HG03354 (cell line): ENCODE data around the gene RETNLB.

Experiments used
- ATAC-seq: cut with Tn5 transposase; IDR thresholded peaks from one replicate; pipeline ENCODE4 v1.9.1; 2021; ENCODE audit warnings: mild to moderate bottlenecking; ENCODE audit not compliant: unreplicated experiment, poor library complexity, severe bottlenecking

Gene RETNLB, protein sequence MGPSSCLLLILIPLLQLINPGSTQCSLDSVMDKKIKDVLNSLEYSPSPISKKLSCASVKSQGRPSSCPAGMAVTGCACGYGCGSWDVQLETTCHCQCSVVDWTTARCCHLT

DNA sequence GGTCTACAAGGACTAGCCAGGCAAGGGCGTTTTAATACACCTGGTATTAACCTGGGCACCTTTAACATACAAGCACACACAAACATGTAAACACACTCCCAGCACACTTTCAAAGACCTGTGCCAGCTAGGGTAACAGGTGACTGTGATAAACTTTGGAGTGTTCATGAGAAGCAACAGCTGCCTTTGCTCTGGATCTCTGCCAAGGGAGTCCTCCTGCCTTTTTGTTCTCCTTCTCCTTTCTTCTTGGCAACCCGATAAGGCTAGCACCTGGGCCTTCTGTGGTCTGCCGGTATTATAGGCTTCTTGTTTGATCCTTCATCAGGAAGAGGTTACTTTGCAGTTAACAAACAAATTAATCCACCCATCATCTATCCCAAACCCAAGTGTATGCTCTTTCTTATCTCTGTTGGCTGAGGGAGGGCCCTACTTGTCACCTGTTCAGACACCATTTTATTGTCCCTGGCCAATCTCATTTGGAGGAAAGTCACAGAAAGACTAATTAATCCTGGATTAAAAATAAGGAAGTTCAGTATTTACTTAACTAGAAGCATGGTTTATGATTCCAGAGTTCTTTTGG, at the start of gene RETNLB:
TSS of gene RETNLB (minus strand) at position 7 of the 579 bp plus-strand sequence. CDS start 225 bp downstream, outside the sequence.
- ATAC-seq: no peak

DNA sequence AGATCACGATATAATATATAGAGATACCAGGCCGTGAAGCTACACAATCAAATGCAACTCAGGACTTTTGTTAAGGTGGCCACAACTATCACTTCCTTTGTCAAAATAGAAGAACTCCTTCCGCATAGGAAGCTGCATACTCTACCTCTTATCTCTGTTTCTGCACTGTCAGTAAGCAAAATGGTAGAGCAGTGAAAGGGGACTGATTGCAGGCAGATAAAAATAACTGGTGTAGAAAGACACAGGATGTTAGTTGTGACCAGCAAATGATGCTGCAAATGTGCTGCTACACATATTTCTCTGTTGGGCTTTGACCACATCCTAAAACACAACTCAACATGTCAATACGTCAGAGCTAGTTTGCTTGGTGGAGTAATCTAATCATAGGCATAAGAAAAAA, 49.1 kb upstream of the RETNLB start:
- ATAC-seq: no peak

DNA sequence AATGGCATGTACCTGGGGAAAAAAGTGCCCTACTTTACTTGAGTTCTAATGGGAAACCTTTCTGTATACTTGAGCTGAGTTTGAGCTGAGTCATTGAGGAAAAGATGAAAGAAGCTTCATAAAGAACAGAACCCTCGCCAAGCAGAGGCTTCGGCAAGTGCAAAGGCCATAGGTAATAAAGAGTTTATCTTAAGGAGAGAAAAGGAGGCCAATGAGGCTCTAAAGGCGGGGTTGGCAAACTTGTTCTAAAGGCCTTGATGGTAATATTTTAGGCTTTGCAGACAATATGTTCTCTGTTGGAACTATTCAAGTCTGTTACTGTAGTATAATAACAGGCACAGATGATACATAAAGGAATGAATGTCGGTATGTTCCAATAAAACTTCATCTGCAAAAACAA, 47.8 kb upstream of the RETNLB start:
- no peak for ATAC-seq

DNA sequence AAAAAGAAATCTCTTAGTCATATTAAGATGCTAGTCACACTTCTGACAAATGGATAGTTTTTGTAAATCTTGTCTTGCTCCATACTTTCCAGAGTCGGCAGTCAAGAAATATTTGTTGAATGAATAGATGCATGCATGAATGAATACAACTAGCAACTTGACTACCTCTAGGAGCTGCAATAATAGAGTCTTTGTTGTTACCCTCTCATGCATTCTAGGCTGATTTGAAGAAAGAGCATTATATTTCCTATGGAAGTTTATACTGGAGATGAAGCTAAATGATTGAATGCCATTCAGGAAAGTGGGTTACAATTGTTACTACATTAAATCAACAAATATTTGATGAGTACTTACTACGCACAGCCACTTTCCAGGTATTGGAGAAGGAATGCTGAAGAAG, 47.2 kb upstream of the RETNLB start:
- ATAC-seq: no peak

DNA sequence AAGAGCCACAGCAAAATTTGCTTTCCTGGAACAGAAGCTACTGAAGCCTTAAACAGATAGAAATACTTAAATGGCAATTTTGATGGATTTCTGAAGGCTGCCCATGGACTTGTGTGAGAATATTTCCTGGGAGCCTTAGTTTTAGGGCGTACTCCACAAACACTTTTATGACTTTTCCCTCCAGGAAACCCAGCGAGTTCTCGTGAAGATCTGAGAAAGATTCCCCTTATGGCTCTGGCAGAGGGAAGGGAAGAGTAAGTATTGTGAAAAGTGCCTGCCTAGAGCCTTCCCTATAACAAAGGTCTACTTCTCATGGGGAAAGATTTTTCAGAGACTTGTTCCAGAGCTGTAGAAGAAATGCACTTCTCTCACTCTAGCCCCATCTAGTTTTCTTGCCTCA, 34.3 kb upstream of the RETNLB start:
- no peak for ATAC-seq

DNA sequence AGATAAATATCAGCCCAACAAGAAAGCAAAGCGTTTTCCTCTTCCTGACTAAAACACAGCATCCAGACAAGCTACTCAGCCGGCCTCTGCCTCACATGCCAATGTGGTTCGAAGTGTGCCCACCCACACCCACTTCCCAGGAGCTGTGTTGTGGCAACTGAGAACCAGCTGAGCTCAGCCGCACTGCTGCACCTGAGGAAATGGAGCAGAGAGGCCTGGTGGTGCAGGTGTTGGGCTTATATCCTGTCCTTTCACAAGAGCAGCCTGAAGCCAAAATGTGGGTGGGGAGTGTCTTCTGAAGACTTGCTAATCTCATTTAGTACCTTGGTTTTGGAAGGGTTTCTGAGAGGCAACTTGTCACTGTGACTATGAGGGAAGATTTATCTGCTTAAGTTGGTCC, 23.0 kb upstream of the RETNLB start:
- ATAC-seq: no peak

DNA sequence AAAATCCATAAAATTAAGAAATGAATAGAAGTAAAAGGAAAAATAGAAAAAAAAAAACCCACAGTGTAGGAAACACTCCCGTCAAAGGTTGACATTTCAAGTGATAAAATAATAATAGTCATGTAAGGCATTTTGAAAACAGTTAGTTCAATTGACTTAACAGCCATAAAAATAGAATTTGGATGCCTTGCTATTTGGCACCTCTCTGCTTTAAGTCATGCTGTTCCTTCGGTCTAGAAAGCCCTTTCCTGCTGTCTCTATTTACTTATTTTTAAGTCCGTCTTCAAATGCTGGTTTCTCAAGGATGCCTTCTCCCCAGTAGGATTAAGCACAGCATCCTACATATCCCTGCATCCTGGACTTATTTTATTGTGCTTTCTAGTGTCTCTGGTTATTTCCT, 22.3 kb upstream of the RETNLB start:
- ATAC-seq: no peak

DNA sequence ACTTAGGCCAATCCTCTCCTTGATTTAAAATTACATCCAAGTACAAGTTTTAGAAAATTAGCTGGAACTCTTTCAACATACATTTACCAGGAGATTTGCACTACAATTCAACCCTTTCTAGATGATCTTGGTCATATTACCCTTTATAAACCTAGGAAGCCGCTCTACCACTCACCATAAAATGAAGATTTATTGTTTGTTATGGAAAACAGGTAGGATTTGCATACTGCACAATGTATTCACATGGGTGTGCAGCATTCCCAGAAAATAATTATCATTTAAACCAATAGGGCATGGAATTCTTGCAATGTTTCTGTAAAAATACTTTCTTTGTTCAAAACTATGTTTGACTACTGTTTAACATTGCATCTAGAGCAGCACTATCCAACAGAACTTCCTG, 18.4 kb upstream of the RETNLB start:
- ATAC-seq: no peak

DNA sequence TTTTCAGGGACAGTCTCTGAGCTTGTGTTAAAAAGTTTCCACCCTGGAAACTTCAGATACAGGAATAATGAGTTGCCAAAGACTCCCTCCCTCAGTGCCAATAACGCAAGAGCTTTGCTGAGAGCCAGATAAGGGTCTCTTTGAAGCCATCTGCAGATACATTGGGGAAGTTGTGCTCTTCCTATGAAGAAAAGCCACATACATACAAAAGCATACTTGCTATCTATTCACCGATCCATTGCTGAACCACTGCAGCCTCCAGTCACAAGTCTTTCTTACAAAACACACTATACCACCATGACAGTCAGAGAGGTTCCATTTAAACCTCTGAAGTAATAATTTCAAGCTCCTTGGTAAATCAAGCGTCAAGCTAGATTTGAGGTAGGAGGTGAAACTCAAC, 10.0 kb upstream of the RETNLB start:
- ATAC-seq: no peak

DNA sequence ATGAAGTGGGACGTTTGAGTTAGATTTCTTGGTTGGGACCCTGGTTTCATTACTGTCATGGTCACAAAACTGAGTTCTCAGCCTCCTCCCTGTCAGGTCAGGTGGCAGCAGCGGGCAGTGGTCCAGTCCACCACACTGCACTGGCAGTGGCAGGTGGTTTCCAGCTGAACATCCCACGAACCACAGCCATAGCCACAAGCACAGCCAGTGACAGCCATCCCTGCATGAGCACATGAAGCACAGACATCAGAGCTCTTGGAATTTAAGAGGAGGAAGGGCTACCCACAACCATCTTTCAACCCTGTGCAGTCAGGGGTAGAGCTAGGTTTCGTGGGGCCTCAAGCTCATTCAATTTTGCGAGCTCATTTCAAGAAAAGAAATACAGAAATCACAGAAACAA, 1.5 kb downstream of the RETNLB start:
- no peak for ATAC-seq

DNA sequence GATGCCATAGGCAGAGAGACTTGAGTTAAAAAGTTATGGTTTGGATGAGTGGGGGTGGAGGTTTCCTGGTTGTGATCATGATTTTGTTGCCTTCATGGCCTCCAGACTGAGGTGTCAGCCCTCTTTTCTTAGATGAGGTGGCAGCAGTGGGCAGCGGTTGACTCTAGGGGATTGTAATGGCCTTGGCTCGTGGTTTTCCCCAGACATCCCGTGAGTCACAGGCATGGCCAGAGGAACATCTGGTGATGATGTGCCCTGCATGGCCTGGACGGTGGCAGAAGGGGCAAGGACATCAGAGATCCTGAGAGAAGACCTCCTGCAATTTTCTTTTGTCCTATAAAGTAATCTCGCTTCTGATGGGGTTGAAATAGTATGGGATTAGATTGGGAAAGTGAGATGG, 12.4 kb downstream of the RETNLB start:
- ATAC-seq: no peak

DNA sequence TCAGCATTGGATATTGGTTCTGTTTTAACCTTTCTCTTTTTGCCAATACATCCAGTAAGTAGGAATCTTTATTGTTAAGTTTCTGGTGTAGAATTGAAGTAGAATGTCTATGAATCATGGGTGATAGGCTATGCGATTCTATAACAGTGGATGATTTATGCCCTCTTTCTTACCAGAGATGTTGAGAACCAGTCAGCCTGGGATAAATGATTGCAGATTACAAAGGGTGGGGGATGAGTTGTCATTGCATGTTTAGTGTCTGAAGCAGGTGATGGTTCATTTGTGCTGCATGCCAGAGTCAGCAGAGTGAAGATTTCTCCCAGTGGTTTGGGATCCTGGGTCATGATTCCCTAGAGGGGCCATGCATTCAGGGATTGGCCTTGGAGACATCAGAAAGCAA, 14.3 kb downstream of the RETNLB start:
- ATAC-seq: no peak

DNA sequence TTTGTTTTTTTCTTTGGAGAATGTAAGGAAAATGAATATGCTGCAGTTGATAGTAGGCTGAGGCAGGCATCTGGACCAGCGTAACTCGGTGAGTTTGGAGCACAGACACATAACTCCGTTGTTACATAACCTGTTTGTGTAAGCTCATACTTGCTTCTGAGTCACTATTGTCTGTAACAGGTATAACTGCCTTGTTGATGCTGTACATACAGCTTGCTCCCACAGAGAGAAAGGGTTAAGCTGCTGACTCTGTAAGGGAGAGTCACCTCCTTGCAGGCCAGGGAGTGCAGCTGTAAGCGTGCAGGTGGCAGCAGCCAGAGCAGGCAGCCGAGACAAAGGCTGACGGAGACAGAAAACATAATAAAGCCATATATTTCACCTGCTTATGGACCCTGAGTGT, 20.4 kb downstream of the RETNLB start:
- ATAC-seq: no peak

DNA sequence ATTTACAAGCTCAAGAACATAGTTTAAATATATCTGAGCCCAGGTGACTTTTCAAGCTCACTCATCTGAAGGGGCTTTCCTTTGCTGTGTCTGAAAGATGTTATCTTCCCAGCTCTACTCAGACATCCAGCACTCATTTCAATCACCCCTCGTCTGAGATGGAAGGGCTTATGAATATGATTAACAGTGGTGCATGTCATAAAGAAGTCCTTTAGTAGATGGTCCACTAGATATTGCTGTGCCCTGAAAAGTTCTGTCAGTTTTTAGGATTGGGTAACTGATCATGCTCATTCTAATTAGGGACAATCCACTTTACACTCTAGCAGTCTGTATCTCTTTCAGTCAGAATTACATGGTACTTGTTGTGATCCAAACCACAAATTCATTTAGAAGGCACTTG, 28.3 kb downstream of the RETNLB start:
- no peak for ATAC-seq

DNA sequence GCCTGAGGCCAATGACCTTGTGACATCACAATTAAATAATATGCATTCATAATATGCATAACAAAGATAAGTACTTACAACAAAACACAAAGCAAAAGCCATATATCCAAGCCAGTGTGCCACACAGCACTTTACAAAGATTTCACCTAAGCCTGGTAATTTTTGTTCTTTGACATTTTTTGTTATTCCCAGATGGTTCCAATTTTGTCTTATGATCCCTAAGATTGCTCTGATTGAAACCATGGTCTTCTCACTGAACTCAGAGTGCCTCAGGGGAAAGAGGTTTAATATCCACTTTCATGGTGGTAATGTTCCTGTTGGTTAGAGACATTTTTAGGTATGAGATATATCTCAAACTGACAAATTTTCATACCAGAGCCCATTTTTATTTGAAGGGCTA, 29.1 kb downstream of the RETNLB start:
- no peak for ATAC-seq

DNA sequence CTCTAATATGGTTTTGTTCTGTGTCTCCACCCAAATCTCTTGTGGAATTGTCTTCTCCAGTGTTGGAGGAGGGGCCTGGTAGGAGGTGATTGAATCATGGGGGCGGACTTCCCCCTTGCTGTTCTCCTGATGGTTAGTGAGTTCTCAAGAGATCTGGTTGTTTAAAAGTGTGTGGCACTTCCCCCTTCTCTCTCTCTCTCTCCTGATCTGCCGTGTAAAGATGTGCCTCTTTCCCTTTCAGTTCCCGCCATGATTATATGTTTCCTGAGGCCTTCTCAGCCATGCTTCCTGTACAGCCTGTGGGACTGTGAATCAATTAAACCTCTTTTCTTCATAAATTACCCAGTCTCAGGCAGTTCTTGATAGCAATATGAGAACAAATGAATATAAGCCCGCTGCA, 33.1 kb downstream of the RETNLB start:
- ATAC-seq: no peak

DNA sequence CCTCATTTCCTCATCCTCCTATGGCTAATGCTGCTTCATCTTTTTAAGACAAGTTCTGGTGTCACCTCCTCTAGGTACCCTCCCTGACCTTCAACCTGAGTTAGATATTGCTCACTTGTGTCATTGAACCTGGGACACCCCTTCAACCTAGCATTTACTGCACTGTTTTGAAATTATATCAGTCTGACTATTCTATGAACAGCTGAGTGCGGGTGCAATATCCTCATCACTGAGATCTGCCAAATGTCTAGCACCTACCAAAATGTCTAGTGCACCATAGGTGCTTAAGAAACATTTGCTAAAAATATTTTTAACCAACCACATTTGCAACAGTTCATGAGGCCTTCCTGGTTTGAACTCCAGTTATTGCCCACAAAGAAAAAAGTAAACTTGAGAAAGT, 34.5 kb downstream of the RETNLB start:
- no peak for ATAC-seq

DNA sequence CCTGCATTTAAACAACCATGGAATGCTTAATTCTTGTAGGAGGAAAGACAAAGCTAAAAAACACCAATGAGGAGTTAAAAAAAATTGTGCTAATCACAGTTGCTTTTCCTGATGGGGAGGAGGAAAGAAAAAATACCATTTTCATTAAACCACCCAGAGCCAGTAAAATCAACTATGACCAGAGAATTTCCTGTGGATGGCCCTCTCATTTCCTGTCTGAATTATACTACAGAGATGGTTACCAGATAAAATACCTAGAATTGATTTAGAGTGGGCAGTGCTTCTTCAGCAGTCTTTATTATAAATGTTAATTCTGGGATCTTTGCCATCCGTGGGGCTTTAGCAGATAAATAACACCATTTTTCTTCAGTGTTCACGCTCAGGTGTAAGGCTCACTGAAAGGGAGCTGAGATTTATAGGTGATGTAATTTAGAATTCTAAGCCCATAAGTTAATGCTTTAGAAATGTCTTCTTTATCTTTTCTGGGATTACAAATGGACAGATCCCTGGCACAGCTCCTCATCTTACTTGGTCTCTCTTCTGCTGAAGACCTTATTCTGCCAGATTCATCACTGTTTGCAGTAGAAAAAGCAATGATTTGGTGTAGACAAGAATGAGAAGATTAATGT, 37.9 kb downstream of the RETNLB start:
- no peak for ATAC-seq

DNA sequence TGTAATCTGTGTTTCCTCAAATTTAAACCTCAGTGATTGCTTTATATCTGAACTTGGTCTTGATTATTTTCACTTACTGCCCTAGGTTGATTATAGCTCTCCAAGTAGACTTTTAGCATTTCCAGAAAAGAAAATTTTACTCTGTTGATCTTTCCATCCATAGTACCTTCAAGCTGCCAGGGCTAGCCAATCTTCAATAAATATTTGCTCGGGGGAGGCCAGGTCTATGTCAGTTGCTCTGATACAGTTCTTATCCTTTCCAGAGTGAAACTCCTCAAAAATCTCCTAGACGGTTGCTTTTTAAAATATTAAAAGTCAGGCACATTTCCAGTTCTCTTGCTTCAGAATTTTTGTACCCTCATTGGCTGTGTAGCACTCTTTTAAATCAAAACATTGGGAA, 38.8 kb downstream of the RETNLB start:
- ATAC-seq: no peak

DNA sequence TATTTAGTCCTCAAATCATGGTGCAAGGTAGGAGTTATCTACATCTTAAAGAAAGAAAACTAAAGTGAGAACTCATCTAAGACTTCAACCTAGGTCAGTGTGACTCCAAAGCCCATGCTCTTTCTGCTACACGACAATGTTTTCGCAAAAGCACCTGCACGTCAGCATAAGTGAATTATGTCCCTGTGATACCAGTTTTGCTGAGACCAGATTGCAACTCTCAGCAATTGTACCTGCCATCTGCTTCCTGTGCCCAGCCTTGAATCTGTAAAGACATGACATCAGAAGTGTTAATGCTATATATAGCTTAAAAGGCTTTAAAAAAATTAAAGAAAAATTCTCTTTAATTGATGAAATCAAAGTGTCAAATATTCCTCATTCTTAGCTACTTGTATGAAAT, 43.4 kb downstream of the RETNLB start:
- no peak for ATAC-seq

DNA sequence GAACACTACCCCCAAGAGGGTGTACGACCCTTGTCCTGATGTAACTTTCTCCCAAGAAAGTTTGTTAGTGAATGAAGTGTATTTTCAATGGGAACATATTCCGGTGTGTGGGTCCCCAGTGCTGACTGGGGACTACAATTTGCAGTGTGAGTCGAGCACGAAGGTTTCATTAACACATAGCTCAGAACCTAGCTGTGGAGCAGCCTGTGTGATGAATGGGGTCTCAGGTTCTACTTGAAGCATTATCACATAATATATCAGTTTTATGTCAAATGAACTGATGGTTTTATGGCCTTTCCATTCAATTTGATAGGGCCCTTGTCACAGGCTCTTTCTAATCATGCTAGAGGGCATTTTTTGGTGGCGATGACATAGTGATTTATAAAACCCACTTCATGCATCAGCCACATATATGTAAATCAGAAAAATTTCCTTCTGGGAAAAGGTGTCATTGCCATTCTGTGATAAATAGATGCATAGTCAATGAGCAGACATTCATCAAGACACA, 44.1 kb downstream of the RETNLB start:
- ATAC-seq: no peak
